Spleen (tissue), 7 donors: Measurements from ENCODE around the gene ARHGAP25.

Source experiments
- POLR2A ChIP-seq, 3 donors: fragments of 450-650 bp; IDR thresholded peaks; one replicate each; pipeline ENCODE4 v1.5.1; 2017; ENCODE audit warnings: antibody characterized with exemption in 3 of 3, mild to moderate bottlenecking in 1 of 3
- POLR2AphosphoS5 ChIP-seq, 3 donors: sonication (generic); formaldehyde crosslinking; IDR thresholded peaks; one replicate each; pipeline ENCODE4 v1.5.1; 2017; ENCODE audit warnings: antibody characterized with exemption in 3 of 3
- TF ChIP-seq, protein P1 (sequence below), 11 experiments: fragments of 200-600 bp in 7 of 11; fragments of 450-650 bp in 4 of 11; sonication (generic) in 4 of 11; IDR thresholded peaks in 8 of 11; conservative IDR thresholded peaks in 3 of 11; 1 replicate in 7 of 11; 2 replicates in 4 of 11; pipeline versions ENCODE4 v1.4.0 to v1.8.0; 2016 to 2021; ENCODE audit warnings: antibody characterized with exemption in 11 of 11, inconsistent platforms in 4 of 11, mild to moderate bottlenecking in 1 of 11
- donor health status: DM: no; HTN: no; CAD: no; lungs with moderate emphysema.
- donor health status: DM: no; HTN: no; CAD: no.
- donor health status: DM: no; HTN: no; CAD: no.

- TF ChIP-seq POLR2A (IDR thresholded peaks at IDR 0.05): no peak
- TF ChIP-seq, protein P1, sequence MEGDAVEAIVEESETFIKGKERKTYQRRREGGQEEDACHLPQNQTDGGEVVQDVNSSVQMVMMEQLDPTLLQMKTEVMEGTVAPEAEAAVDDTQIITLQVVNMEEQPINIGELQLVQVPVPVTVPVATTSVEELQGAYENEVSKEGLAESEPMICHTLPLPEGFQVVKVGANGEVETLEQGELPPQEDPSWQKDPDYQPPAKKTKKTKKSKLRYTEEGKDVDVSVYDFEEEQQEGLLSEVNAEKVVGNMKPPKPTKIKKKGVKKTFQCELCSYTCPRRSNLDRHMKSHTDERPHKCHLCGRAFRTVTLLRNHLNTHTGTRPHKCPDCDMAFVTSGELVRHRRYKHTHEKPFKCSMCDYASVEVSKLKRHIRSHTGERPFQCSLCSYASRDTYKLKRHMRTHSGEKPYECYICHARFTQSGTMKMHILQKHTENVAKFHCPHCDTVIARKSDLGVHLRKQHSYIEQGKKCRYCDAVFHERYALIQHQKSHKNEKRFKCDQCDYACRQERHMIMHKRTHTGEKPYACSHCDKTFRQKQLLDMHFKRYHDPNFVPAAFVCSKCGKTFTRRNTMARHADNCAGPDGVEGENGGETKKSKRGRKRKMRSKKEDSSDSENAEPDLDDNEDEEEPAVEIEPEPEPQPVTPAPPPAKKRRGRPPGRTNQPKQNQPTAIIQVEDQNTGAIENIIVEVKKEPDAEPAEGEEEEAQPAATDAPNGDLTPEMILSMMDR (IDR thresholded peaks at IDR 0.05 in 8 of 11, conservative IDR thresholded peaks at IDR 0.05 in 3 of 11): no peak
- no peak for TF ChIP-seq POLR2AphosphoS5 (IDR thresholded peaks at IDR 0.05)
Measured at GRCh38 chr2:68853035-68853434, 118.4 kb downstream of the ARHGAP25 start.
